GM19035 (cell line): ENCODE data around the gene DNAH12.
"Not testable (repeated sequence)": the region's sequence is repeated elsewhere in the genome, so short reads cannot be mapped to it uniquely, and the experiment has no call there.

ENCODE experiments used
- ATAC-seq: cut with Tn5 transposase; IDR thresholded peaks from one replicate; pipeline ENCODE4 v1.9.1; 2021; ENCODE audit not compliant: unreplicated experiment

DNAH12 gene

GRCh38 chr3:57326498-57326897 is 217.6 kb downstream of the DNAH12 start:
- not testable (repeated sequence) for ATAC-seq

- no peak for ATAC-seq
Observed at GRCh38 chr3:57314204-57314603, 229.9 kb downstream of the DNAH12 start.

GRCh38 chr3:57309769-57310360 is 234.3 kb downstream of the DNAH12 start:
- ATAC-seq: no peak

DNA sequence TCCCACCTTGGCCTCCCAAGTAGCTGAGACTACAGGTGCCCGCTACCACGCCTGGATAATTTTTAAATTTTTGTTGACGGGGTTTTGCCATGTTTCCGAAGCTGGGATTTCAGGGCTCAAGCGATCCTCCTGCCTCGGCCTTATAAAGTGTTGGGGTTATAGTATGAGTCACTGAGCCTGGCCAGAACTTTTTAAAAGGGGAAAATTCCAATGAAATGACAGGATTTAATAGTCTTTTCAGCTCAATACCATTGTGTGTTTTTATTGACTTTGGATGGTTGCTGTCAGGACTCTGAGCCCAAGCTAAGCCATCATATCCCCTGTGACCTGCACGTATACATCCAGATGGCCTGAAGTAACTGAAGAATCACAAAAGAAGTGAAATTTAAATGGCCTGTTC is 240.6 kb downstream of the DNAH12 start:
- not testable (repeated sequence) for ATAC-seq

DNA sequence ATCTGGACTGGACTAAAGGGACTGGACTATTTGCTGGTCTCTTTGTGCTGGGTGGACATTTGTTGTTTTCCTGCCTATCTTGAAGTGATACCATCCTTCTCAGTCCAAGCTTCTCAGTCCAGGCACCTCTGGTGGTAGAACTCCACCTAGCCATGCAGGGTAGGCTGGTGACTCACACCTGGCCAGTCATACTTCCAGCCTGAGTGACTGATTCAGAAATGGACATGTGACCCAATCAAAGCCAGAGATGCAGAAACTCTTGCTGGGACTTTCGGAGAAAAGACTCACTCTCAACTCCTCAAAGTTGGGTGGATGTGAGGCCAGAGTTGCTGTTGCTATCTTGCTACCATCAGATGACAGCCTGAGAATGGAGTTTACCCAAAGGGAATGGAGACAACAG is 246.1 kb downstream of the DNAH12 start:
- ATAC-seq: no peak

DNA sequence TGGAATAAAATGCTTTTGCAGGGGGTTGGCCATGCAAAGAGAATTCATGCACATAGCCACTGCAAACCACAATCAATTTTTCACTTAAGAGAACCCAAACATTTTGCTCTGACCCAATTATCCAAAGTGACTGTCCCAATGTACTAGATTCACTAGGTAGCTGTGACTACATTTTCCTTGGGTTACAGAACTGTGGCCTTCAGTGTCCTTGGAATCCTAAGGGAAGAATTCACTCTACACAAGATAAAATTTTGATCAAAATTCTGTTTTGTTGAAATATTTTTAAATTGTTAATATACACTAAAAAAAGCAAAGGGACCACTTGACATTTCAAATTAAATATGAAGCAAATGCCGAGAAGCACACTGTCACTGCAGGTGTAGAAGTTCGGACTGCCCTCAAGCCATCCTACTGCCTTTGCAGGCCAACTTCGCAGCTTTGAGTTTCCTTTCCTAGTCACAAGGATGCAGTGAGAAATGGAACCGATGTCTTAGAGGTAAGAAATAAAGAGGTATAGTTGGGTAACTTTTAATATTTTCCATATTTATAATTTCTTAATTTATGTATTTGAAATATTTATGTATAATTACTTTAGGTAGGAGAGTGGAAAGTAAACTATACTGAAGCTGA is 251.1 kb downstream of the DNAH12 start:
- ATAC-seq: no peak

DNA sequence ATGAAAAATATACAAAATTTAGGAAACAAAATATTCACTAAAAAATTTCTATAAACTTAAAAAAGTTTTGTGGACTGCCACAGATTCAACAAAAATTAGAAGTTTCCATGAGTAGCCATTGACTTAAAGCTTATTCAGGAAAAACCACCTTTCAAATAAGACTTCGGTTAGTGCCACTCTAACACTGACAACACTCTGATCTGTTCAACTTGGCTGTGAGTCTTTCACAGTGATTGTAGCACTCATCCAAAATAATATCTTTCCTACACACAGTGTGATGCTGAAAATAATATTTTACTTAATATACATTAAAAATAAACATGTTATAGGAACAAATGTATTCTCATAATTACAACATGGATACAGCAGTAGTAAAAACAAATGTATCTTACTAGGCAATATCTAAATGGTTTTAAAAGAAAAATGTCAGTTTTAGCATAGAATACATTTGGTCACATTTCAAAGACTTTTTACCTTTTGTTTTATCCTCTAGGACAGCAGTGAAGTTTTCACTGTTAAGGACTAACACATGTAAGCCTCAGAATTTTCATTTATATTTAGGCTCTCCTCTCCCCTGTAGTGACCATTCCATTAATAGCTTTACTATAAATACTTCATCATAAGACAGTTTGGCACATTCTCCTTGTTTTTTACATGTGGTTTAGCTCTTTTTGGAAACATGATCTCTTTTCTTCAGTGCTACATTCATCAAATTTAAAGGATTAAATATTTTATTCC is 251.8 kb downstream of the DNAH12 start, which contains the start of gene ASB14:
TSS of gene ASB14 (minus strand) at position 527 of the 738 bp plus-strand sequence. CDS start 652 bp downstream, outside the sequence.
- no peak for ATAC-seq

DNA sequence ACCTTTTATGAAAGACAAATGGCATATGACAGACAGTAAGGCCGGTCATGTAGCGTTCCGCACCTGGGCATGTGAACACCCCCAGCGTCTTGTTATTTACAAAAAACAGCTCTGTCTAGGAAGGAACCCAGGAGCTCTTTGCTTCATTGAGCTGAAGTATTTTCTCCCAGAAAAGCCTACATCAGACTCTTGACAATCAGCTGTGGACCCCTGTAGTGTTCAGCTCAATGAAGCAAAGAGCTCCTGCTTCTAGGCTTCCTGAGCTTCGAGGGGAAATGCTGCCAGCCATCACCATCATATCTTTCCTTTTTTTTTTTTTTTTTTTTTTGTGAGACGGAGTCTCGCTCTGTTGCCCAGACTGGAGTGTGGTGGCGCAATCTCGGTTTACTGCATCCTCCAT is 255.7 kb downstream of the DNAH12 start:
- ATAC-seq: no peak

GRCh38 chr3:57287205-57287604 is 256.9 kb downstream of the DNAH12 start:
- ATAC-seq: no peak

- ATAC-seq: no peak
Observed at GRCh38 chr3:57283334-57283733, 260.8 kb downstream of the DNAH12 start.

DNA sequence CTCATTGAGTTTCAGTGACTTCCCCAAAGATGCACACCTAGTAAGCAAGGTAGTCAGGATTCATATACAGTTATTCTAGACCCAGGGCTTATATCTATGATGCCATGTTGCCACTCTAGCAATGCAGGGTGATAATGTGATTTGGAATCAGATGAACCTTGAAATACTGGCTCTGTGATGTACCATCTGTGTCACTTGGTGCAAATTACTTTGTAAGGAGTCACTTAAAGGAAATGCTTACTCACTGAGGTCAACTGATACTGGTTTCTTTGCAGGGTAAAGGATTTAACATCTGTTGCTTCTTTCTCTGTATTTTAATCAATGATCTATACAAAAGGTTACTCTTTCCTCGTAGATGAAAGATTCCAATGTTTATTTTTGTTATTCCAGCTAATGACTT is 262.4 kb downstream of the DNAH12 start:
- ATAC-seq: no peak

DNA sequence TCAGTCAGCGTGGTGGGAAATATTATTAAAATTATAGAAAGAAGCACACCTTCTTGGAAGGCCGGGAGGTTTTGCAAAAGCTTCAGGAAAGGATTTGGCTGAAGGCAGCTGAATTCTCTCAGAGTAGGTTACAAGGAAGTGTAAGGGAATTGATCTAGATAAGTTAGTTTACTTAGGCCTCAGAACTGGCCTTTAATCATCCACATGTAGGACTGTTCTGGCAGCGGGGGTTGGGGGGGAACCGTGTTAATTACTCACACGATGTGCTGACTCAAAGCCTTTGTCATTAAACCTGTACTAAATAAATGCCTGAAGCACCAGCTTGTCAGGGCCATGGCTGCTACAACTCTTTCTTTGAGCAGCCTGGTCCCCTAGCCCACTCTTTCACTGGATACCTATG is 264.5 kb downstream of the DNAH12 start:
- ATAC-seq: no peak

DNA sequence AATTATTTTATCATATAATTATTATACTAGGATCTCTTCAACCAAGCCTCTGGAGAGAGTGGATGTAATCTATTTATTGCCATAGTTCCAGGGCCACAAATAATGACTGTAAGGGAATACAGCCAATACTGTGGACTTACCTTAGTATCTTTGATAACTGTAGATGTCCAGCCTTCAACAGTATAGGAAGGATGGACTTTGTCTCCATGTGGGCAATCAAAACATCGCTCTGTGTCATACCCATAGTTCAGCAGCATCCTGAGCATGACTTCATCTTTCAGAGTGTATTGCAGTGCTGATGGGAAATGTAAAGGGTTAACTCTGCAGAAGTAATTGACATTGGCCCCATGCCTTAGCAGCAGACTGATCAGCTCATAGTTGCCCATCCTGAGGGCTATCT is 265.9 kb downstream of the DNAH12 start:
- ATAC-seq: no peak

- no peak for ATAC-seq
Observed at GRCh38 chr3:57275393-57275792, 268.8 kb downstream of the DNAH12 start.

DNA sequence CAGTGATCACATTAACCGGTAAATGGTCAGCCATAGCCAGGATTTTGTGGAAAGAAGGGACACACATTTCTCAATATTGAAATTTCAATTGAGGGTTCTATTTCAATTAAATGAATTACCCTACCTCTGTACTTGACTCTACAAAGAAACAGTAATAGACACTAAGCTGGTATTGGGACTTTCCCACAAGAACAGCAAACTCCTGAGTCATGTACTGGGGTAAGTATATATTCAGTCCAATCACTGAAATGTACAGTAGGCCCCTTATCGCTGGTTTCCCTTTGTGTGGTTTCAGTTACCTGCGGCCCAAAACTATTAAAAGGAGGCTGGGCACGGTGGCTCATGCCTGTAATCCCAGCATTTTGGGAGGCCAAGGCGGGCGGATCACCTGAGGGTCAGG is 269.3 kb downstream of the DNAH12 start:
- no peak for ATAC-seq

GRCh38 chr3:57268416-57268815 is 275.7 kb downstream of the DNAH12 start:
- no peak for ATAC-seq

DNA sequence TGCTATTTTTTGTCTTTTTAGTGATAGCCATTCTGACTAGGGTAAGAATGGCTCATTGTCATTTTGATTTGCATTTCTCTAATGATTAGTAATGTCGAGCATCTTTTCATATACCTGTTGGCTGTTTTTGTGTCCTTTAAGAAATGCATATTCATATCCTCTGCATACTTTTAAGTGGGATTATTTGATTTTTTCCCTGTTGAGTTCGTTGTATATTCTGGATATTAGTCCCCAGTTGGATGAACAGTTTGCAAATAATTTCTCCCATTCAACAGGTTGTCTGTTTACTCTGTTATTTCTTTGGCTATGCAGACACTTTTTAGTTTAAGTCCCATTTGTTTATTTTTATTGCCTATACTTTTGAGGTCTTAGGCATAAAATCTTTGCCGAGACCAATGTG is 282.2 kb downstream of the DNAH12 start:
- ATAC-seq: no peak

DNA sequence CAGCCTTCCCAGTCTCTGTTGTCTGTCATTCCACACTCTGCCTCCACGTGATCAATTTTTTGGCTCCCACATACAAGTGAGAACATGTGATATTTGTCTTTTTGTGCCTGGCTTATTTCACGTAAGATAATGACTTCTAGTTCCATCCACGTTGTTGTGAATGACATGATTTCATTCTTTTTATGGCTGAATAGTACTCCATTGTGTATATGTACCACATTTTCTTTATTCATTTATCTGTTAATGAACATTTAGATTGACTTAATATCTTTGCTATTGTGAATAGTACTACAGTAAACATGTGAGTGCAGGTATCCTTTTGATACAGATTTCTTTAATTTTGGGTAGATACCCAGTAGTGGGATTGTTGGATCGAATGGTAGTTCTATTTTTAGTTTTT is 283.0 kb downstream of the DNAH12 start:
- no peak for ATAC-seq

DNA sequence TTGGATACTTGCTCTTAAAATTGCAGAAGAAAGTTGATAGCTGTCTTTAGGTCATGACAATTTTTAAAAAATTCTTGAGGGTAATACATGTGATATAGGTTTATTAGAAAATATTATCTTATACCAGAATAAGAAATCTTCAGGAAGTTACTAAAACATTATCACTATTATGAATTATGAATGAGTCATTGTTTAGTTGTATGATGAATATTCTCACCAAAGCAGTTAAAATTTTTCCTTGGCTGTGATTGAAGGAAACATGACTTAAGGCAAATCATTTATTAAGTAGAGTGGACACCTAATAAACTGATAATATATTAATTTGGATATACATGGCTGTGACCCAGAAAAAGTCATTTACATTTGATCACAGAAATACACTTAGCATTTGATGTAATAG is 286.5 kb downstream of the DNAH12 start:
- no peak for ATAC-seq

DNA sequence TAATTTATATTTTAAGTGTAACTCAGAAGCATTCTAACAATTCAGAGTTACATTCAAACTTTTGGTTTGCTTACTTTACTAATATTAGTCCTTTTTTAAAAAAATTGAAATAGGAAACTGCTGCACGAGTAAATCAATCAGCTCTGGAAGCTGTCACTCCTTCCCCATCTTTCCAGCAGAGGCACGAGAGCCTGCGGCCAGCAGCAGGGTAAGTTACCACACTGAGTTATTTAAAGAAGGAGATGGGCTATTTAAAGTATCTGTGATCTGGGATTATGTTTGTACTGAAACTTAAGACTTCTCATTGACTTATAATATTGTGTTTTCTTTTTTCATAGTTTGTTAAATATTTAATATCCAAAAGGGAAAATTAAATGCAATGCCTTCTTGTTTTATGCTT is 287.3 kb downstream of the DNAH12 start:
- ATAC-seq: no peak

DNA sequence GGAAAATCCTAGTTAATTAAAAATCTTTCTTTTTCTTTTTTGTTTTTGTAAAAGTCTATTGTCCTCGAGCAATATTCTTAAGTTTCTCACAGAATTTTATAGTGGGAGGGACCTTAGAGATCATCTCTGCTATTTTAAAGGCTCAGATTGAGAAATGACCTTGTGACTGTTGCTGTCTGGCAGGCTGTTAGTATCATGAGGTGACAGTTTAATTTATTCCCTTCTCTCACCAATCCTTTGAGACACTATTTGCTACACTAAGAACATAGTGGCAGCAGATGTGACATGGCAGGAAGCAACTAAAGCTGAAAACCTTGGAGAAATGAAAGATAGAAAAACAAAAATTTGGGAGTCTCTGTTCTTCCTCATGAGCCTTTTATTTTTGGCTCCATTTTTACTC is 291.7 kb downstream of the DNAH12 start:
- ATAC-seq: no peak

- ATAC-seq: no peak
Observed at GRCh38 chr3:57244946-57245345, 299.2 kb downstream of the DNAH12 start.
